Stimulated activated naive CD8-positive, alpha-beta T cell treated with anti-CD3 and anti-CD28 coated beads, Interleukin-15, Interleukin-2, amounts not matched to agents 100 U/mL and 50 U/mL, for 24 hours (primary cell): Measurements from ENCODE around the gene PATZ1.
A peak's percentile ranks its signal among the peaks of the same experiment; 100 is the strongest.

Experiments
- ATAC-seq: fragments of 150-1000 bp; cut with Tn5 transposase; one replicate; pipeline ENCODE4 v1.10.0; 2021
- DNase-seq: peaks from one replicate; pipeline ENCODE4 v3.0.0; 2021

Gene PATZ1

DNA sequence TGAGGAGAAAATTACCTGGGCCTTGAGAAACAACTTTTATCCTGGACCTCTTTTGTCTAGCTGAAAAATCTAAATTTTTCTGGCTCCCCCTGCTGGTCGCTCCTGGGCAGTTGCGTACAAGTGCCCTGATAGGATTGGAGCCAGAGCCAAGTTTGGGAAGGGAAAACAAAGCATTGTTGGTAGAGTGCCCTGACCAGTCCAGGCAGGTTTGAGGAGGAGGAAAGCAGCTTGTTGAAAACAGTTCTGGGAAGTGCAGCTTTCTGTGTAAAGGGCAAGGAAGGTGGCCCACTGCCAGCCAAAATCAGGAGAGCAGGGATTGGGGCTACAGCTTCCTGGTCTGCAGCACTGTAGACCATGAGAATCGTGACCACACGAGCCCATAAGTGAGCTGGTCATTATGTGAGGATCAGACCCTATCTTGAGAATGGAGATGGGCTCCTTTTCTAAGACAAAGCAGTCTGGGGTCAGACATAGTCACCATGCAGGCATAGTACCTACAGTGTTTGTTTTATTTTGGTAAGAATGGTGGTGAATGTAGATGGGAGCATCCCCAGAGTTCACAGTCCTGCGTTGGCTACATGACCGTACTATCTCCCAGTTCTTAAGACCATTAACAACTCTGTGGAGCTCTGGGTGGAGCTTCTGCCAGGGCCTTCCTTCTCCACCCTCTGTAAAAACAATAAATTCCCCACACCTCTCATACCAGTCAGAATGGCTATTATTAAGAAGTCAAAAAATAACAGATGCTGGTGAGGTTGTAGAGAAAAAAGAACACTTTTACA, 32.6 kb downstream of the PATZ1 start:
- ATAC-seq: peak; percentile 65
- DNase-seq: peak; percentile 80

DNA sequence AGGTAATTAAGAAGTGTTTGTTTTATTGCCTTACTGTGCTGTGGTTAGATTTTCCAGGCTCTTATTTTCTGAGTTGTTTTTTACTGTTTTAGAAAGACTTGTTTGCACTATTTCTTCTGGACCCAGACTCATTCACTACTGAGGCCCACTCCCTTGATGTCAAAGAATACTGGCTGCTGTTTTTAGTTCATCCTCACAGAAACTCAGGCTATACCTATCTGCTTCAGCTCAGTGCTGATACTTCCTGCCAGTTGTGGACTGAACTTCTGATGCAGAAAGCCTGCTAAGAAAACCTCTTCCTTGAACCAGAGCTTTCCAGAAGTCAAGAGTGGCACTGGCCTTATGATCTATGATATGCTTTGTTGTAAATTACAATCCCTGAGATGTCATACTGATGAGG, 38.0 kb downstream of the PATZ1 start:
- DNase-seq: no peak
- ATAC-seq: no peak

DNA sequence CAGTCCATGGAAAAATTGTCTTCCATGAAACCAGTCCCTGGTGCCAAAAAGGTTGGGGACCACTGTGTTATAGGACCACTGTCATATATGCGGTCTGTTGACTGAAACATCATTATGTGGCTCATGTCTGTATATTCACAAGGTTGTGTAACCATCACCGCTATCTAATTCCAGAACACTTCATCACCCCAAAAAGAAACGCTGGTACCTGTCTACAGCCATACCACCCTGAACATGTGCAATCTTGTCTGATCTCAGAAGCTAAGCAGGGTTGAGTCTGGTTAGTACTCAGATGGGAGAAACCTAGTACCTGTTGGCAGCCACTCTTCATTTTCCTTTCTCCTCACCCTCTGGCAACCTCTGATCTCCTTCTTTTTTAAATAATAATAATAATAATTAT, 41.0 kb downstream of the PATZ1 start:
- no peak for ATAC-seq
- DNase-seq: no peak

DNA sequence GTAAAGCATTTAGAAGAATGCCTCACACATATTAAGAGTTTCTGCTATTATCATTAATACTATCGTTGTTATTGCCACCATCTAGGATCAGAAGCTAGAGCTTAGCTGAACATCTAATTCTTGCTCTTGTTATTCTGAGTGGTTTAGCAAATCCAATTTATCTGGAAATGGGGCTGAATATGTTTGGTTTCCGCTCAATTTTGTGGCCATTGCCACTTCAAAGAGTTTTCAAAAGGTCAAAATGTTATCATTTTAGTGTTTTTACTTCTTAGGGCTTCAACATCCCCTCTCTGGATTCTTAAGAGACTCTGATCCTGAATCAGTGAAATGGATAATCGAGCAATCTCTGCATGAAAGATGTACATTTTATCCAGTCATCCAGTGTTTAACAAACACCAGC, 43.6 kb downstream of the PATZ1 start:
- ATAC-seq: peak; percentile 33
- DNase-seq: no peak

DNA sequence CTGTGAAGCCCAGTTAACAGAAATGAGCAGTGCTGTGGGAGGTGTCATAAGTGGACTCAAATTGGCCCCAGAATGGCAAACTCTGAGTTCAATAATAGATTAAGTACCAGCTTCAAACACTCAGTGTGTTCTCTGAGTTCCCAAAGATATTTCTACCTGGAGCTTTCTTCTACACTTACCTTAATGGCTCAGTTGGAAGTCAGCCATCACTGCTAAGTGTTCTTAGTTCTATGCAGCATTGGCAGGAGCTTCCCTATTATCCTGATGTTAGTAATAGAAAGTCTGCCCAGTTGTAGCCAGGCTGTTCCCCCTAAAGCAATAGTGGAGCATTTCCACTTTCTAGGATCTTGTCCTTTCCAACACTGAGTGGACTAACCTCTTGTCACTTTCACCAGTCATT, 44.1 kb downstream of the PATZ1 start:
- DNase-seq (no peak), ATAC-seq (no peak)

DNA sequence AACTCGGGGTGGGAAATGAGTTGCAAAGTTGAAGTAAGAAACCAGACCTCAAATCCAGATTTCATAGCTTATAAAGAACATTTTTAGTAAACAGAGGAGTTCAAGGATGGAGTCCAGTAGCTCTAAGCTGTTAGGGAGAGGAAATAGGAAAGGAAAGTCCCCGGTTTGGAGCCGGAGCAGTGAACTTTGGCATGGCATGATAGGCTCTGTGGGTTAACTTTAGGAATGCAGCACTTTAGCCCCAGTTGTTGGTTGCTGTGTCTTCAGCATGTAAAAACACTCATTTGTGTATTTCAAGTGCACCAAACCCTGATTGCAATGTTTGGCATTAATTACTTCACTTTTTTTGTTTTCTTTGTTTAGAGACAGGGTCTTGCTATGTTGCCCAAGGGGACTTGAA, 45.2 kb downstream of the PATZ1 start:
- ATAC-seq (no peak), DNase-seq (no peak)

DNA sequence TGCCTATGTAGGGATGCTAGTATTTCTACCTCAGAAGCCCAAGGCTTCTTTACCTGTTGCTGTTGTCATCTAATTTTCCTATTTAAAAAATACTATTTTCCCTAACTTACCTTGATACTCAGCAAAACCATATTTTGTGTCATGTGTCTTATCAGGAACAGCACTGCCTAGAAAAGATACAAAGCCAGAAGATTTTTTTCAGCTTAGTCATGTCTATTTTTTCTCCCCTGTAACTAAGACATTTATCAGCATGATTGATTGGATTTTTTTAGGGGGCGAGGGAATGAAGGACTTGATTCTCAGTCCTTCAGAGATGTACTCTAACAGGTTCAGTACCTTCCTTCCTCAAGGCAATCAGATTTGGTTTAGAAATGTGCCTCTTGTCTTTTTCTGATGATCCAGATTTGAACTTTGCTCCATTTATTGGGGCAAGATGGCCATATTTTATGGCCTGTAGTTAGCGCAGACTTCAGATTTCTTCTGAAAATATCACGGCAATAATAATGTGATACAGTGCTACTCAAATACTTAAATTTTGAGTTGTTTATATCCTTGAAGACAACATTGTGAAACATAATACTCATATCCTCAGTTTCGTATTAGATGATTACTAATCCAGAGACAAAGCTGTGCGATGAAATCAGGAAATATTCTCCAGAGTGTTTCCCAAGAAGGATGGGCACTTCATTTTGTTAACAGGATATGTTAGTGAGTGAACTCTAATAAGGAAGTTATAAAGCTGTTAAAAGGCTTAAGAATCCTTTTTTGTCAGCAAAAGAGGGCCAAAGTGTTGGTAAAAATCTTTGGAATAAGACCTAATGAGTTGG, 50.1 kb downstream of the PATZ1 start:
- no peak for ATAC-seq
- DNase-seq: no peak

DNA sequence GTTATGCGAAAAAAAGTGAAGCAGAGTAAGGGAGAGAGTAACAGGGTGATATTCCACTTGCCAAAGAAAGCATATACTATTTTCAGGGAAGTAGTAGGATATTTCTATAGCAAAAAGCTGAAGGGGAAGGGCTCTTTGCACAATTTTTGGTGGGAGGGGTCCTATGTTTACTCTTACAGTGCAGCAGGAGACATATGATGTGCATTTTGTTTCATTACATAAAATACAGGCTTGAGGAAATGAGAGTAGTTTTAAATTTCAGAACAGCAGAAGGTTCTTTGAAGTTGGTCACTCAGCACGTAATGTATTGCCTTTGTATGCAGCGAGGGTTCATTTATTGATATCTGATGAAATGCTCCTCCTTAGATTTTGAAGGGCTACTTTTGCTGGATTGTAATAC, 50.8 kb downstream of the PATZ1 start:
- no peak for DNase-seq
- no peak for ATAC-seq

DNA sequence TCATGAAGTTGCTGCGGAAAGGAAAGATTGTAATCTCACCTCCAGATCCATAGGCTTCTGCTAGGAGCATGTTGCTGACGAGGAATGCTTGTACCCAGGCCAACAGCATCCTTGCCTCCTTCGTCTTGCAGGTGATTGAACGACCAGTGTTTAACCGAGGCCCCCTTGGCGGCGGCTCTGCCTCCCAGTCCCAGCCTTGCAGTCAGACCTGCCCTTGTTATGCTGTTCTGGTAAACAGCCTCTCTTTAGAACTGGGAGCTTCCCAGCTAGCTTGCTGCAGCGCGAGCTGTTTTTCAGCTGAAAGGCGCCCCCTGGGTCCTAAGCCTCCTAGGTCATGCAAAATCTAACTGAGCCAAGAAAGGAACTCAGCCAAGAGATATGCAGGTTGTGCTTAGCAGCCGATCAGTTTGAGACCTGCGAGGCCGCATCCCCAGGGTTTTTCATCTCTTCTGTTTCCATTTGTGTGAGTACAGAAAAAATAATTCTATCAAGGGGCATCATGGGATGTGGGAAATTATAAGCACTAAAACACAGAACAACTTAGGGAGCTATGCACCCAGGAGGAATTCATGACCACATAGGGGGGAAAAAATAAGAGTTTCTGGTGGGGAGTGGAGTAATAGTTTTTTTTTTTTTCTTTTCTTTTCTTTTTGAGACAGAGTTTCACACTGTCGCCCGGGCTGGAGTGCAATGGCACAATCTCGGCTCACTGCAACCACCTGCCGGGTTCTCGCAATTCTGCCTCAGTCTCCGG, 53.7 kb downstream of the PATZ1 start, which contains the start of gene PIK3IP1:
PIK3IP1 (minus strand) TSS at position 253 of the 754 bp plus-strand sequence; CDS start at position 109, 144 bp downstream.
- ATAC-seq (peak; percentile 60), DNase-seq (peak; percentile 85)

DNA sequence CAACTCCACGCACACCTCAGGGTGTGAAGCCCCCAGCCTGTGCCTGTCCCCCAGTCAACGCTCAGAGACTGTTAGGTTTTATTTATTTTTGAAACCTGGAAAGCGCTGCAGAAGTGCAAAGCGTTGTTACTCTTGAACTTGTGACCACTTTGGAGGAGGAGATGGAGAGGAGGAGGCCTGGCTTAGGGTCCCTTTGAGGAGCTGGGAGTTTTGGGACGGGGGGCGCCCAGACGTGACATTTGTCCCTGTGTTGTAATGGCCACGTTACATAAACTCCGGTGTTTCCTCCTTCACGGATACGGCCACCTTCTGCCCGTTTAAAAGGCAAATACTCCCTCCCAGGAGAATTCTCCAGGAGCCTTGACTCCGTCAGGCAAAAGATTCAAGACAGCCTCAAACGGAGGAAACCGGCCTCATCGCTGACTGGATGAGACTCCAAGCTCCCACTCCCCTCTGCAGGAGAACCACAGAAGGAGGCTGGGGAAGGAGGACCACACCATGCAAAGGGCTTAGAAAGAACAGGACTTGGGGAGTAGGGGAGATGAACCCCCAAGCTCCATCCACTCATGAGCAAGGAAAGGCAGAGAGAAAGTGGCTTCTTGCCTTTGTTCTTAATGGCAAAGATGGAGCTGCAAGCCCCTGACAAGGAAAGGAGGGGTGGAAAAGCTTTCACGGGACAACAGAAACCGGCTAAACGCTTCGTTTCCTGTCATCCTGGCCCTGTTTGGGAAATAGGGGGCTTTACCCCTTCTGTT, 54.5 kb downstream of the PATZ1 start:
- peak; percentile 31 for DNase-seq
- ATAC-seq: no peak

DNA sequence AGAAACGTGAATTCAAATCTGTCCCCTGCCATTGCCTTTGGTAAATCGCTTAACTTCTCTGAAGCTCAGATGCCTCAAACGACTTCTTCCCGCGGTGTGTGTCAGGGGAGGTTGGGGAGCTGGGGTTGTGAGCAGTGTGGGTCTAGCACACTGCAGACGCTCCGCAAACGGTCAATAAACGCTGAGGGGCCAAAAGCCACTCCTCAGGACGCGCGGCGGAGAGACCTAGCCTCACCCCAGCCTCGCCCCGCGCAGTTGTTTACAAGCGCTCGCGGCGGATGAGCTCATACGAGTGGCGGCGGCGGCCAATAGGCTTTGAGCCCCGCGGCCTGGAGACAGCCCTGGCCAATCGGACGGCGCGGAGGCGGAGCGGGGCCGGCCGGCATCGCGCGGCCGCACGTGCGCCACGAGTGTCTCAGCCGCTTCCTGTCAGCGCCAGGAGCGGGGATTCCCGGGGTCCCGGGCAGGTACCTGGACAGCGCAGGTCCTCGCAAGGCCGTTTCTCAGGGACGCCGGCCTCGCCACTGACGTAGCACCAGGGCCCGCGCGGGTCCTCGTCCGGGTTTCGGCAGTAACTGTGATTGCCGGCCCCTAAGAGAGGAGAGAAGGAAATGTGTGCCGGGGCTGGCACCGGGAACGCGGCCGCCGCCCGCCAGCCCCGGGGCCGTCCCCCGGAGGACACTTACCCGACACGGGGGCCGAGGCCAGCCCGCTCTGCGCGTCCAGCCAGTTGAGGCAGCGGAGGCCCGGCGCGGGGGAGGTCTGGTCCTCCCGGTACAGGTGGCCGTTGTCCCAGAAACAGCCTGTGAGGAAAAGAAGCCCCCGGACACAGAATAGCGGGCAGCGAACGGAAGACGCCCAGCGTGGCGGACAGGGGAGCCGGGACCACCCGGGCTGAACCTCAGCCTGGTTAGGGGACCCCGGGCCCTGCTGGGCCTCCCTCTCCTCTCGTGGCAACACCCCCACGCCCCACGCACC, 55.4 kb downstream of the PATZ1 start:
- ATAC-seq: peak; percentile 84
- peak; percentile 95 for DNase-seq

DNA sequence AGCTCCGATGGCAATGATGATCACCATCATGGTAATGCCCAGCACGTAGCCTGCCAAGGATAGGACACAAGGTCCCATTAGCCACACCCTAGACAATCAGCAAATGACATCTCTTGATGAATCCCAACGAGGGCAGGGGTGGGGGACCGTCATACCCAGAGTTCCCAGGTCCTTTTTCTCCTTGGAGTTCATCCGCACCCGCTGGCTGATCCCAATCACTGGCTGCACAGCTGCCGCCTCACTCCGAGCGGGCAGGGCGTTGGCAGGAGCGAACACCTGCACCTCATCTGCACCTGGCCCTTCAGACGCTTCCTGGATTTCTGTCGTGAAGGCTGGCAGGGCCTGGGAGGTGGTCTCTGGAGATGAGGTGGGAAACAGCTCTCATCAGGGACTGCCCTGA, 56.8 kb downstream of the PATZ1 start:
- ATAC-seq: no peak
- no peak for DNase-seq

DNA sequence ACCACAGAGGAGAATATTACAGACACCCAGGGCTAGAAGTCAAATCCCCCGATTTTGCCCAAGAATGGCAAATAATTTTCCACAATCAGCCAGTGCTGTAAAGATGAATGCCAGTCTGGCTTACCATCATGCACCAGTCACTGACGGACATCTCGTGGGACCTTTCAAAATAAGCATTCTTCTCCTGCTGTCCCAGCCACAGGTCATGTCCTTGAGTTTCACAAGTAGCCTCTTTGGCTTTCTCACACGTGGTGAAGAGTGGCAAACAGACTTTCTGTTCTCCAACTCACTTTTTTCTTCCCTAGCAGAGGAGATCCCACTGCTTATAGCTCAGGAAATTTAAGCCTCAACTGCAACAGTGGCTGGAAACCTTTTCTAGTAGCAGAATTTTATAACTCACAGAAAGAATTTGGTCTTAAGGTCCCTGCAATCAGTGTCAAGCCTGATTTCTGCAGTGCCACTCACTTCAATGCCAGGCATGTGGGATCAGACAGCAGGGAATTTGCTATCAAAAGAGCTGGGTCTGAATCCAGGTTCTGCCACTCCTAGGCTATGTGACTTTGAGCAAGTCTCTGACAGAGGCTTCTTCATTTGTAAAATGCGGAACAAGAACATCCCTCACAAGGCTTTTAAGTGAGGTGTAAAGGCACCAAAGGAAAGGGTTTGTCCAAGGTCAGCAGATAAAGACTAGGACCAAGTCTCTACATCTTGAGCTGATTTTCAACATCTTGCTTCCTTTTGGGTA, 57.5 kb downstream of the PATZ1 start:
- no peak for DNase-seq
- no peak for ATAC-seq

DNA sequence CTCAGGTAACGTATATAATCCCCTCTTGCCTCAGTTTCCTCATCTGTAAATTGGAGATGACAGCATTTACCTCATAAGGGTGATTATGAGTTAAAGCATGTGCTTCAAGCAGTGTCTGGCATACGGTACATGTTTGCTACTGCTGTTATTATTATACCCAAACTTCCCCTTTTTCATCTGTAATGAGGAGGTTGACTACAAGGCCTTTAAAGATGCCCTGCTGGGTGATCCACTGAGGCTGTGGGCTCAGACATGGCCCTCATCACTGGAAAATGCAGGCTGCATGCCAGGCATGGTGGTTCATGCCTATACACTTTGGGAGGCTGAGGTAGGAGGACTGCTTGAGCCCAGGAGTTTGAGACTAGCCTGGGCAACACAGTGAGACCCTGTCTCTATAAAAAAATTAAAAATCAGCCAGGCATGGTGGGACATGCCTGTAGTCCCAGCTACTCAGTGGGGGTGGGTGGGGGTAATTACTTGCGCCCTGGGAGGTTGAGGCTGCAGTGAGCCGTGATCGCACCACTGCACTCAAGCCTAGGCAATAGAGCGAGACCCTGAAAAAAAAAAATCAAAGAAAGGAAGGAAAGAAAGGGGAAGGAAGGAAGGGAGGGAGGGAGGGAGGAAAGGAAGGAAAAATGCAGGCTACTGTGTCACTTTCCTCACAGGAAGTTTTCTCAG, 58.2 kb downstream of the PATZ1 start:
- no peak for ATAC-seq

DNA sequence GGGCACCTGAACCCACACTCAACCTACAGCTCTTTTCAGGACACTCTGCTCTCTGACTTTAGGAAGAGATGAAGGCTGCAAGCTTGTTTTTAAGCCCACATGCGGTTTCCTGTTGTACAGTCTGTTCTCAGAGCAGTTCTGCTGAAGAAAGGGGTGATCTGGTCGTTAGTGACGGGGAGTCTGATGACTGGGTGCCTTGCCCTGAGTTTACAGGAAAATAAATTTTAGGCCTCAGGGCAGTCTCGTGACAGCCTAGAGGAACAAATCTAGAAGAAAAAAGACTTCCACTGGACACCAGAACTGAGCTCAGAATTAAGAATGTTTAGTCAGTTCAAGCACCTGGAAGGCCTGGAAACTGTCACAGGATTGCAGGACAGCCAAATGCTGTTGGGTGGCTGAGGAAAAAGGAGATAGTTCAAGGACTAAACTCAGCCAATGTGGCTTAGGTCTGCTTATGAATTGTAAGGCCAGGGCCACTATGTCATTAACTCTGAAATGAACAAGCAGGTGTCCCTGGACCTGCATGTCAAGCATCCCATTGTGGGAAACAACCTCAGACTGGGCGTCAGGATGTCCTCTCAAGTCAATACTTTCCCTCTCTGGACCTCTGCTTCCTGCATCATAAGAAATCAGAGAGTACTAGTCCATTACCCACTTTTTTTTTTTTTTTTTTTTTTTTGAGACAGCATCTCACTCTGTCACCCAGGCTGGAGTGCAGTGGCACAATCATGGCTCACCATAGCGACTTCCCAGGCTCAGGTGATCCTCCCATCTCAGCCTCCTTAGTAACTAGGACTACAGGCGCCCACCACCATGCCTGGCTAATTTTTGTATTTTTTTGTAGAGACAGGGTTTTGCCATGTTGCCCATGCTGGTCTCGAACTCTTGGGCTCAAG, 59.5 kb downstream of the PATZ1 start:
- DNase-seq: peak; percentile 49
- peak; percentile 50 for ATAC-seq

More for the DNA sequence above, 58.2 kb downstream of the PATZ1 start:
- no peak for DNase-seq

DNA sequence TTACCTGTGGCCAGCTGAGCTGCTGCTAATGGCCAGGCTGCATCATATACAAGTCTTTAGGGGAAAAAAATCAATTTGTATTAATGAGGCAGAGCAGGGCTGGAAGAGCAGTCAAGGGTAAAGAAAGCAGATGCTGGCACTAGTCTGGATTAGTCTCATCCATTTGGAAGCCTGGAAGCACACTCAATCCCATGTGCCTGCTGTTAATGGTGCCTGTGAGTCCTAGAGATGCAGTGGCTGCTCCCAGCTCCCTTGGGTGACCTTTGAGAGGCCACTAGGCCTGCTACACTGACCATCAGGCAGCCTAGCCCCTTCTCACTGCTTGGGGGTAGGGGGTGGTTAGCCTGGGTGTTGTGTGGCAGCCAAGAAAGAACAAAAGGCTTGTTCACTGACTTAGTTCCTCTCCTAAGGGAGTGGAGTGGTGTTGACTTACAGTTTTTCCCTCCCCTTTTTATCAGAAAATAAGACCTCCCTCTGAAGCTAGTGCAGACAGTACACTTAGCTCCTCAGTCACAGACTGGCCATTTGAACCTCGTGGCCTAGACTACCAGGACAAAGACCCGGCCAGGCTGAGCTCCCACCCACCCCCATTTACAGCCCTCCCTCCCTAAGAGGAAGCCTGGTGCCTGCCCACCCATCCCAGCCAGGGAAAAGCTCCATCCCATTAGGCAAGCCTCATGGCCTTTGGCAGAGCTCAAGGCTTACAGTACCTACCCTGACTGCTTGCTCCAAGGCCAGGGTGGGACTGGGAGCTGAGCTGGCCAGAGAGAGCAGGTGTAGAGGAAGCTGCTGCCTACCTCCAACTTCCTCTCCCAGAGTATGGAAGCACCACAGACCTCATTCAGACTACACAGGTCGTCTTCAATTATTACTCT, 61.6 kb downstream of the PATZ1 start:
- ATAC-seq (no peak), DNase-seq (no peak)

DNA sequence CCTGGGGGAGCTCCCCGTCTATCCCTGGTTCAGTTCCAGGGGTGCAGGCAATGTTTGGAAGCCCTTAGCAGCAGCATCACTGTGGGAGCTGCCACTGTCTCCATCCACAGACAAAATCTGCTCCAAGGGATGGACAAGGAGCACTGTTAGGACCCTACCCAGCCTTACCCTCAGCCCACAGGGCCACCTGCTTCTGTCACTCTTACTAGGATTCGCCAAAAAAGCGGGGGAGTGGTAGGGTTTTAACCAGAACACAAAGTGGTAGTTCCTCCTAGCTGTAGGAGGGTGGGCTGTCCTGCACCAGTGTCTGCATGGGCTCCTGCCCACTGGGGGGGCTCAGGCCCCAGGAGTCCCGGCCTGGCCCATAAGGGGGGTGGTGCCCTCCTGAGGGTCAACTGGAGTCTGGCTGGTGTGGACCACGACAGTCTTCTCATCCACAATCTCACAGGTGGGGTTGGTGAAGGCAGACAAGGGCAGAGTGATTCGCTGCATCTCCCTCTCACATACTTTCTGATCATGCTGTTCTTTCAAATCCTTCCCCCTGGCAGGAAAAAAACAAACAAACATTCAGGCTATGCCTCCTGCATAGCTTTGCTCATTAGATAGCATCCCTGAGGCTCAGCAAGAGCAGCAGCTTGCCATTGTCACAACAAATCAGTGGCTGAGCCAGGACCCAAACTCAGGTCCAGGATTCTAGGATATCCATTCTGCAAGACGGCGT, 63.2 kb downstream of the PATZ1 start:
- no peak for ATAC-seq
- DNase-seq: no peak
